ENCODE results near the gene ADAT2. TPM values are rescaled to one million over a fixed set of nuclear protein-coding genes. Genes with fewer than 3 reads are reported as not detected.
A peak's percentile ranks its signal among the peaks of the same experiment; 100 is the strongest.

Gene ADAT2
- total RNA-seq, 1 donor from 2014 or later: 6.2 TPM

DNA sequence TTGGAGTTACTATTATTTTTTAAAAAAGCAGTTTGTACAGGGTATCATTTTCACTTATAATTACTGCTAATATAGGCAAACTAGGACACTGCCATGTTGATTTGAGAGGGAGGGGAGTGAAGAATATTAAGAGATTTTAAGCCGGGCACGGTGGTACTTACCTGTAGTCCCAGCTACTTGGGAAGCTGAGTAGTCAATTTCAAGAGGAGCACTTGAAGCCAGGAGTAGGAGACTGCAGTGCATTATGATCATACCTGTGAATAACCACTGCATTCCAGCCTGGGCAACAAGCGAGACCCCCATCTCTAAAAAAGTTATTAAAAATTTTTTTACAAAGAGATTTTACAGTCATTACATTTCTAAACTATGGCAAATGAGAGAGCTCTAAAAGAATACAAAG lies 35.7 kb downstream of the ADAT2 start:
- DNase-seq: no peak
- TF ChIP-seq, protein P1, sequence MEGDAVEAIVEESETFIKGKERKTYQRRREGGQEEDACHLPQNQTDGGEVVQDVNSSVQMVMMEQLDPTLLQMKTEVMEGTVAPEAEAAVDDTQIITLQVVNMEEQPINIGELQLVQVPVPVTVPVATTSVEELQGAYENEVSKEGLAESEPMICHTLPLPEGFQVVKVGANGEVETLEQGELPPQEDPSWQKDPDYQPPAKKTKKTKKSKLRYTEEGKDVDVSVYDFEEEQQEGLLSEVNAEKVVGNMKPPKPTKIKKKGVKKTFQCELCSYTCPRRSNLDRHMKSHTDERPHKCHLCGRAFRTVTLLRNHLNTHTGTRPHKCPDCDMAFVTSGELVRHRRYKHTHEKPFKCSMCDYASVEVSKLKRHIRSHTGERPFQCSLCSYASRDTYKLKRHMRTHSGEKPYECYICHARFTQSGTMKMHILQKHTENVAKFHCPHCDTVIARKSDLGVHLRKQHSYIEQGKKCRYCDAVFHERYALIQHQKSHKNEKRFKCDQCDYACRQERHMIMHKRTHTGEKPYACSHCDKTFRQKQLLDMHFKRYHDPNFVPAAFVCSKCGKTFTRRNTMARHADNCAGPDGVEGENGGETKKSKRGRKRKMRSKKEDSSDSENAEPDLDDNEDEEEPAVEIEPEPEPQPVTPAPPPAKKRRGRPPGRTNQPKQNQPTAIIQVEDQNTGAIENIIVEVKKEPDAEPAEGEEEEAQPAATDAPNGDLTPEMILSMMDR (IDR thresholded peaks at IDR 0.05): no peak
- Histone ChIP-seq H3K27ac (no peak overlapping the region), H3K4me3 (no peak overlapping the region), H3K9me3 (no peaks in the 10 kb centered on the region), H3K27me3 (ENCODE audit: low read depth) (no peaks in the 10 kb centered on the region), H3K36me3 (no peaks in the 10 kb centered on the region), H3K4me1 (no peaks in the 10 kb centered on the region)
- ATAC-seq: peak in 1 of 2 donors; percentile 73
- intact Hi-C loops (cut with DNase I): no loop called here

DNA sequence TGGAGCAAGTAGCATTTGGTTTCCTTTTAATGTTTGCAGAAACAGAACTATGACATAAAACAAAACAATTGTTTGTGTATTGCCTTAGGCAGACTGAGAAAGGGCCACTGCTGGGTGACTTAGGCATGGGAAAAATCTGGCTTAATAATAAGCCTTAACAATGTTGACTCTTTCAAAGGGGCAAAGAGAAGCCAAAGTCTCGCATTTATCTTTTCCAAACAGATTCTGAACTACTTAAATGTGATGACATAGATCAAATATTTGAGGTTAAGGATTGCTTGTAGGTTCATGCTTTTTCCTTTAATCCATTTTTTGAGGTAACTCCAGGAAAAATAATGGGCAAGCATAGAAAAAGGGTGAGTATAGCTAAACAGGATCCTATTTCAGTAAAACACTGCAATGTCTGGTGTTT lies 39.6 kb downstream of the ADAT2 start:
- no peaks in the 10 kb centered on the region for H3K9me3 ChIP-seq
- H3K36me3 ChIP-seq: no peaks in the 10 kb centered on the region
- intact Hi-C loops (cut with DNase I): no loop called here
- no peak overlapping the region for H3K4me3 ChIP-seq
- ATAC-seq (peak in 1 of 2 donors; percentile 60), DNase-seq (no peak)
- no peak overlapping the region for H3K27ac ChIP-seq
- TF ChIP-seq, protein P1 (IDR thresholded peaks at IDR 0.05): no peak
- no peaks in the 10 kb centered on the region for H3K27me3 ChIP-seq (ENCODE audit: low read depth)
- H3K4me1 ChIP-seq: no peaks in the 10 kb centered on the region

DNA sequence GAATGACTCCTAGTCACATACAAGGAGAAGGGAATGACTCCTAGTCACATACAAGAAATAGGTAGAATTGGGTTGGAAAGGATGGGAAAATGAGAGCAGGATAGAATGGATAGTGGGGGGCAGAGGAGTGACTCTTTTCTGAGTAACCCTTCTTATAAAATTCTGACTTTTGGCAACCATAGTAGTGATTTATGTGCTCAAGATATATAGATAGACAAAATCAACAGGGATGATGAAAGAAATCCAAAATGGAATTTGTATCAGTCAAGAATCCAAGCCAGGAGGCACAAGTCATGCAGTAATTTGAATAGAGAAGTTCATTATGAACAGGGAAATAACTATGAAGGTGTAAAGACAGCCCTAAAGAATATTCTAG lies 41.7 kb downstream of the ADAT2 start:
- no peaks in the 10 kb centered on the region for H3K27me3 ChIP-seq (ENCODE audit: low read depth)
- DNase-seq (no peak), ATAC-seq (no peak)
- no peaks in the 10 kb centered on the region for H3K36me3 ChIP-seq
- no peak overlapping the region for H3K4me3 ChIP-seq
- intact Hi-C loops (cut with DNase I): no loop called here
- H3K27ac ChIP-seq: no peak overlapping the region
- H3K9me3 ChIP-seq: no peaks in the 10 kb centered on the region
- H3K4me1 ChIP-seq: no peaks in the 10 kb centered on the region
- TF ChIP-seq, protein P1 (IDR thresholded peaks at IDR 0.05): no peak

DNA sequence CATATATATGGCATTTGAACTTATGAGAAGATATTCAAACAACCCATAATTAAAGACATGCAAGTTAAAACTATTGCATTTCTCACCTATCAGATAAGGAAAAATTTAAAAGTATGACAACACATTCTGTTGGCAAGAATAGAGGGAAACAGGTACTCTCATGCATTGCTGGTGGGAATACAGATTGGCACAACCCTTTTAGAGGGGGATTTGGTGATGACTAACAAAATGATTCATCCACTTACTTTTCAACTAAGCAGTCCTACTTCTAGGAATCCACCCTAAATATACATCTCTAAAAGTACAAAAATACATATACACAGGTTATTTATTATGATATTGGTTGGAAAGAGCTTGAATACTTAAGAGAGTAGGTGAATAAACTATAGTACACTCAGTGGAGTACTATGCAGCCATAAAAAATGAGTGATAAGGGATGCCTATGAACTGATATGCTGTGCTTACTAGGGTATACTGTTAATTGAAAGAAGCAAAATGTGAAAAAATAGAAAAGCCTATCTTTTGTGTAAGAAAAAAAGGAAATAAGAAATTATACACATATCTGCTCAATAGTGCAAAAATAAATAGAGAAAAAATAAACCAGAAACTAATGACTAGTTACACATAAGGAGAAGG lies 42.2 kb downstream of the ADAT2 start:
- no peak for ATAC-seq
- Histone ChIP-seq H3K36me3 (no peaks in the 10 kb centered on the region), H3K27me3 (ENCODE audit: low read depth) (no peaks in the 10 kb centered on the region), H3K4me3 (no peak overlapping the region), H3K9me3 (no peaks in the 10 kb centered on the region), H3K27ac (no peak overlapping the region), H3K4me1 (no peaks in the 10 kb centered on the region)
- no peak for DNase-seq
- TF ChIP-seq, protein P1 (IDR thresholded peaks at IDR 0.05): no peak
- intact Hi-C loops (cut with DNase I): no loop called here

DNA sequence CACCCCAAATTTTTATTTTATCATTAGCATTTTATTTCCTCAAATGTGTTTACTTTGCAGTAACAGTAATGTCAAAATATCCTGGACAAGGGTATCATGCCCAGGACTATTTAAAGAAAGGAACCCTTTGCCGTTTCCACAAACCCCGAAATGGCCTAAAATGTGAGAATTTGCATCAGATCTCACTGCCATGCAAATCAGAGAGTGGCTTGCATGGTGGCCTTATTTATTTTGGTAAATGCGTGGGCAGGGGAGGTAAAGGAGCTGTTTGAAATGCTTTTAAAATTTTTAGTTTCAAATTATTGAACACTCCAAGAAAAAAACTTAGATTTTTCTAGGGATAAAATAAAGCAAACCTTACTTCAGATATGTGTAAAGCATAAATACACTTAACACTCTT lies 43.8 kb downstream of the ADAT2 start:
- intact Hi-C loops (cut with DNase I): no loop called here
- no peak overlapping the region for H3K27ac ChIP-seq
- DNase-seq (no peak), ATAC-seq (no peak)
- H3K36me3 ChIP-seq: no peaks in the 10 kb centered on the region
- H3K27me3 ChIP-seq (ENCODE audit: low read depth): no peaks in the 10 kb centered on the region
- H3K4me1 ChIP-seq: no peaks in the 10 kb centered on the region
- H3K9me3 ChIP-seq: no peaks in the 10 kb centered on the region
- TF ChIP-seq, protein P1 (IDR thresholded peaks at IDR 0.05): no peak
- no peak overlapping the region for H3K4me3 ChIP-seq
